Activated CD4-positive, alpha-beta memory T cell treated with anti-CD3 and anti-CD28 coated beads for 36 hours (primary cell): Measurements from ENCODE around the gene FADS2. TPM values are rescaled to one million over a fixed set of nuclear protein-coding genes. Genes with fewer than 3 reads are reported as not detected.

Source experiments
- CTCF ChIA-PET: fragments of 350-600 bp; sonication (Branson Sonifier 250); formaldehyde crosslinking; loops from one replicate; lab custom pipeline; 2021; ENCODE audit warnings: antibody characterized with exemption, inconsistent platforms; lab: Charles Lee
- POLR2A ChIA-PET: fragments of 350-600 bp; sonication (Branson Sonifier 250); formaldehyde crosslinking; loops from one replicate; lab custom pipeline; 2021; ENCODE audit warnings: antibody characterized with exemption; lab: Charles Lee
- DNase-seq: peaks from one replicate; pipeline ENCODE4 v3.0.0-alpha.2; 2020
- H3K27ac Mint-ChIP-seq: one replicate; pipeline ENCODE4 v1.8.0; 2021; ENCODE audit warnings: mixed read lengths
- H3K27me3 Mint-ChIP-seq: one replicate; pipeline ENCODE4 v1.8.0; 2021; ENCODE audit warnings: mixed read lengths
- H3K36me3 Mint-ChIP-seq: one replicate; pipeline ENCODE4 v1.8.0; 2021; ENCODE audit warnings: mixed read lengths
- H3K4me1 Mint-ChIP-seq: one replicate; pipeline ENCODE4 v1.8.0; 2021; ENCODE audit warnings: low read depth, mixed read lengths
- H3K4me3 Mint-ChIP-seq: one replicate; pipeline ENCODE4 v1.8.0; 2021; ENCODE audit warnings: mild to moderate bottlenecking, mixed read lengths
- H3K9me3 Mint-ChIP-seq: one replicate; pipeline ENCODE4 v1.8.0; 2021; ENCODE audit warnings: mixed read lengths
- intact Hi-C: fragments of 100-400 bp; cut with micrococcal nuclease; formaldehyde crosslinking; loops from one replicate; pipeline ENCODE4 v1.15.1; 2023
- total RNA-seq, 2 experiments: library from RNA; stranded (reverse); gene quantifications; one replicate each; pipeline ENCODE4 v1.2.3, GENCODE V29; 2021

FADS2 gene
- total RNA-seq, 2 experiments from 2014 or later = 58.2 to 60.8 TPM

DNA sequence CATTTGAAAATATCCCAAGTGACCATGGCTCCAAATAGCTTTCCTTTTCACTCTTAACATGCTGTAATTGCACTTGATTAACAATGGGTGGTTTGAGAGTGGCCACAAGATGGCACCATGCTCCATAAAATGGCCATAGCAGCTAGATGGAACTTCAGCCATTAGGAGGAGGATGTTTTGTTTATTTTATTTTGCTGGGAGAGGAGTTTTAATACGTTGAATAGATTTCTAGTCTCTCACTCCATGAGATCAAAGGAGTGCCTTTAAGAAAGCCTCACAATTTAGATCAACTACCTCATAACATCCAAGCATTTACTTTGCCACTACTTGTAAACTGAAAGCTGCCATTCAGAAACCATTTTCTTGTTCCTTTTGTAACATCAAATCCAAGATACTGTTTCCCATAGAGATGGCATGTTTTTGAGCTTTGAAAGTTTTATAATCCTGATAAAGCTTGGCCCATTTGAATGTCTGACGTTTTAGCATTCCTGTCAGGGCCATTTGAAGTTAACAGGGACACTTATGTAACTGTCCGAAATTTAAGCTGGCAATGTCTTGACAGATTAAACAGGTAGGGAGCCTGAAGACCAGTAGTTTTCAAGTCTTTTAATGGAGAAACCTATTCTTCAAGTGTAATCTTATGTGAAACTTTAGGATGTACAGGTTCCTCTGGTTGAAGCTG lies 30.7 kb upstream of the FADS2 start:
- Mint-ChIP-seq H3K9me3 (no peaks in the 10 kb centered on the region), H3K27me3 (no peaks in the 10 kb centered on the region), H3K4me1 (peaks cover 29% of the 10 kb centered on the region), H3K27ac (no peak overlapping the region), H3K4me3 (no peak overlapping the region), H3K36me3 (peaks cover 55% of the 10 kb centered on the region)
- ChIA-PET POLR2A (interaction anchor here (0.8 to 1.7 kb wide), 5 partner anchors 8 to 32 kb away, joined by 3 to 5 read pairs (median 3); partner anchors contain the start of gene FADS1), CTCF (interaction anchor here (0.6 to 5.5 kb wide), 38 partner anchors 9 to 542 kb away, joined by 3 to 82 read pairs (median 4); partner anchors contain the start of genes FADS1, FADS2 and FADS3)
- DNase-seq = peak; percentile 77
- intact Hi-C loops = loop anchor here (1.0 to 2.0 kb wide), 3 partner anchors 101 to 311 kb away; no protein-coding TSS in a partner anchor

GRCh38 chr11:61799665-61800284 lies 28.3 kb upstream of the FADS2 start:
- ChIA-PET POLR2A (interaction anchor here (1.1 kb wide), 1 partner anchor 15 kb away, joined by 3 read pairs; no protein-coding TSS in a partner anchor), CTCF (interaction anchor here (1.2 to 5.5 kb wide), 5 partner anchors 14 to 308 kb away, joined by 3 to 82 read pairs (median 50); partner anchors contain the start of gene FADS1)
- Mint-ChIP-seq H3K9me3 (no peaks in the 10 kb centered on the region), H3K36me3 (peaks cover 56% of the 10 kb centered on the region), H3K4me1 (peaks cover 19% of the 10 kb centered on the region), H3K27ac (no peak overlapping the region), H3K27me3 (no peaks in the 10 kb centered on the region), H3K4me3 (no peak overlapping the region)
- no peak for DNase-seq
- intact Hi-C loops = no loop called here

DNA sequence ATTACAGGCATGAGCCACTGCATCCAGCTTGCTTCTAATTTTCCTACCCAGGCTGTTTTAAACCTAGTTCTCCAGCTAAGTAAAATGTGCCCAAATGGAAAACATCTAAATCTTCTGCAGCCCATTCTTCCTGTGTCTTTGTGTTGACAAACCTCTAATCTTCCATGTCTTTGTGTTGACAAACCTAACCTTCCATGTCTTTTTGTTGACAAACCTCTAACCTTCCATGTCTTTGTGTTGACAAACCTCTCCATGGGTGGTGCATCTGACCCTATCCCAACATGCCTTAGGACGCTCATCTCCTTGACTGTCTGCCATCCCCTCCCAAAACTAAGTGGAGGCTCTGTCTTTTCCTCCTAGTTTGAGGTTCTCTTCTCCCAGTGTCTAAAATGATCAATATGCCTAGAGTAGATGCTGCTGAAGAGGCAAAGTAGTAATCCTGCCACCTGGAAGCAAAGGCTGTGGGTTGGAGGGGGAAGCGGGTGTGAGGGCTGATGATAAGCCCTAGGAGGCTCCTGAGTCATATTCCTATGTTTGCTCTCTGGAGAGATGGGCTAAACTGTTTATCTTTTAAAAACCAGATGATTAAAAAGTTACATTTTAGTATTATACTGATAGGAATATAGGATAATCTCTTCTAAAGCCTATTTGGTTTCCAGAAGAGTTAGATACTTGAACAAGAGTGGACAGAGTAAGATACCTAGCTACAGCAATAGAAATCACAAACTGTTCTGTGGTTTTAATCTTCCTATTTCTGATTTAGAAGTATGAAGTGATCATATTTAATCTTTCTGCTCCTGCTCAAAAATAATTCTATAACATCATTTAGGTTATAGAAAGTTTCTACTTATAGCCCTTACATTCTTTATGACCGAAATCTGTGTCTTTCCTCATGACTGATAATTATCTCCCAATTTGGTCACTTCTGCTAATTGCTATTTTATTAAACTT lies 27.5 kb upstream of the FADS2 start:
- H3K4me3 Mint-ChIP-seq = no peak overlapping the region
- CTCF ChIA-PET = interaction anchor here (1.2 to 5.5 kb wide), 5 partner anchors 13 to 307 kb away, joined by 3 to 82 read pairs (median 50); partner anchors contain the start of gene FADS1
- H3K4me1 Mint-ChIP-seq = peaks cover 13% of the 10 kb centered on the region
- no peaks in the 10 kb centered on the region for H3K9me3 Mint-ChIP-seq
- H3K27ac Mint-ChIP-seq = no peak overlapping the region
- POLR2A ChIA-PET = interaction anchor here (1.1 to 2.9 kb wide), 2 partner anchors 8 to 14 kb away, joined by 3 to 9 read pairs; partner anchors contain the start of genes FEN1 and TMEM258
- peaks cover 48% of the 10 kb centered on the region for H3K36me3 Mint-ChIP-seq
- DNase-seq = no peak
- intact Hi-C loops = no loop called here
- no peaks in the 10 kb centered on the region for H3K27me3 Mint-ChIP-seq

GRCh38 chr11:61802605-61803004 lies 25.5 kb upstream of the FADS2 start:
- ChIA-PET CTCF (interaction anchor here (1.1 kb wide), 1 partner anchor 27 kb away, joined by 3 read pairs; no protein-coding TSS in a partner anchor), POLR2A (interaction anchor here (2.9 kb wide), 1 partner anchor 10 kb away, joined by 9 read pairs; the partner anchor contains the start of genes FEN1 and TMEM258)
- Mint-ChIP-seq H3K27ac (no peak overlapping the region), H3K9me3 (no peaks in the 10 kb centered on the region), H3K36me3 (peaks cover 34% of the 10 kb centered on the region), H3K27me3 (no peaks in the 10 kb centered on the region), H3K4me3 (no peak overlapping the region), H3K4me1 (peaks cover 2% of the 10 kb centered on the region)
- no peak for DNase-seq
- intact Hi-C loops = no loop called here

DNA sequence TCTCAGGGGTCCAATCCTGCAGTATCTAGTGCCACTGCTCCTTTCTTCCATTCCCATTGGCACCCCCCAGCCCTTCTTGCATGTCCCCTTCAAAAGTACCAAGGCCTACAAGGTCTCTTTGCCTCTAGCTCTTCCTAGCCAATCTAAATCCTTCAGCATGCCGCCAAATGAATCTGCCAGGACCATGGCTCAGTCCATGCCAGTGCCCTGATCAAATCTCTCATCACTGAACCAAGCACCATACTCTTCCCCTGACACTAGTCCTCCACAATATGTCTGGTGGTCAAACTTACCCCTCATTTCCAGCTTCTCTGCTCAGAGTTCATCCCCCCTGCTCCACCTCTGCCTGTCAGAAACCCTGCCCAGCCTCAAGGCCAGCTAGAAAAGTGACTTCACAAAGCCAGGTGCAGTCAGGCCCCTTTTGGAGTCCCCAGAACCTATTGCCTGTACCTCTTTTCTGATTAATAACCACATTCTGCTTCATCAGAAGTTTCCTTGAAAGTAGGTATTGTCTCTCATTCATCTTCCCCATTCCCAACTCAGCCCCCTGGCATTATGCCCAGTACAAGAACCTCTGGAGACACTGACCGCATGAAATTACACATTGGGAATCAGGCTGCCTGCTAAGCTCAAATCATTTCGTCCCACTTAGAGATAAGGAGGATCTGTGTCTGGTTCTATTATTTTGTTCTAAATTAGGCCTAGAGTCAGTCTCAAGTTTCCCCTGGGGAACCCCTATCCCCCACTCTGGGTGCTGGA lies 24.0 kb upstream of the FADS2 start:
- POLR2A ChIA-PET = interaction anchor here (0.9 to 1.5 kb wide), 2 partner anchors 12 to 35 kb away, joined by 3 to 6 read pairs; no protein-coding TSS in a partner anchor
- H3K4me1 Mint-ChIP-seq = no peaks in the 10 kb centered on the region
- H3K4me3 Mint-ChIP-seq = no peak overlapping the region
- no peaks in the 10 kb centered on the region for H3K9me3 Mint-ChIP-seq
- no peak overlapping the region for H3K27ac Mint-ChIP-seq
- DNase-seq = no peak
- H3K36me3 Mint-ChIP-seq = peaks cover 31% of the 10 kb centered on the region
- H3K27me3 Mint-ChIP-seq = no peaks in the 10 kb centered on the region
- CTCF ChIA-PET = no interaction called here
- intact Hi-C loops = no loop called here

DNA sequence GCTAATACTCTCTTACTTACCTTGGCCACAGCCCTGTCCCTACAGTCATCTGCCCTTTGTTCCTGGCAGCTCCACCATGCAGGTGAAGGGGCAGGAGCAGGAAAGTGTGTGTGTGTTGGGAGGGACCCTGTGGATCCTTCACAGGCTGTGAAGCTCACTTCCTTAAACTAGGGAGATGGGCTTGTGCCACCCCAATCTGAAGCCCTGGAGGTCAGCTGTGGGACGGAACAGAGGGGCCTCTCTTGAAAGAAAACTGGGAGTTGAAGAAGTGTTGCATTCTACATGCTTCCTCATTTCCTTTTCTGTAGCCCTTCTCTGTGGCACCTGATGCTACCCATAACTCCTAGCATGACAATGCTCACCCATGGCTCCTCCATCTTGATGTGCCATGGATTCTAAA lies 23.0 kb upstream of the FADS2 start:
- intact Hi-C loops = no loop called here
- Mint-ChIP-seq H3K4me1 (no peaks in the 10 kb centered on the region), H3K27me3 (no peaks in the 10 kb centered on the region), H3K36me3 (peaks cover 31% of the 10 kb centered on the region), H3K27ac (no peak overlapping the region), H3K4me3 (no peak overlapping the region), H3K9me3 (no peaks in the 10 kb centered on the region)
- ChIA-PET POLR2A (interaction anchor here (0.6 to 1.2 kb wide), 2 partner anchors 8 to 44 kb away, joined by 3 read pairs; no protein-coding TSS in a partner anchor), CTCF (interaction anchor here (1.4 to 3.2 kb wide), 3 partner anchors 8 to 303 kb away, joined by 3 to 20 read pairs (median 5); no protein-coding TSS in a partner anchor)
- DNase-seq = no peak

DNA sequence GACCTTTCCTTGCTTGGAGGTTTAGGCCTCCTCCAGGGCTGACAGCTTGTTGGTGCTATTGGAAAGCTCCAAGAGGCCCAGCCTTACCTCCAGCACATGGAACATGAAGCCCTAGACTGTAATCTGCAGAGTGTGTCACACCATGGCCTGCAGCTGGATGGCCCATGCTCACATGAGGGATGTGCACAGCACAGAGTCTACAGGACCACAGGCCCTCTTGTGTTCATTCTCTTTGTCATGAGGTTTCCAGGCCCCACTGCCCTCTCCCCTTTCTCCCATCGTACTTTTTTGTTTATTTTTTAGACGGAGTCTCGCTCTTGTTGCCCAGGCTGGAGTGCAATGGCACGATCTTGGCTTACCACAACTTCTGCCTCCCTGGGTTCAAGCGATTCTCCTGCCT lies 21.3 kb upstream of the FADS2 start:
- Mint-ChIP-seq H3K27ac (no peak overlapping the region), H3K4me3 (no peak overlapping the region), H3K4me1 (no peaks in the 10 kb centered on the region), H3K27me3 (no peaks in the 10 kb centered on the region), H3K36me3 (peaks cover 28% of the 10 kb centered on the region), H3K9me3 (no peaks in the 10 kb centered on the region)
- CTCF ChIA-PET = interaction anchor here (0.9 to 3.2 kb wide), 4 partner anchors 10 to 301 kb away, joined by 4 to 20 read pairs (median 4); partner anchors contain the start of gene FADS1
- DNase-seq = no peak
- POLR2A ChIA-PET = no interaction called here
- intact Hi-C loops = no loop called here

DNA sequence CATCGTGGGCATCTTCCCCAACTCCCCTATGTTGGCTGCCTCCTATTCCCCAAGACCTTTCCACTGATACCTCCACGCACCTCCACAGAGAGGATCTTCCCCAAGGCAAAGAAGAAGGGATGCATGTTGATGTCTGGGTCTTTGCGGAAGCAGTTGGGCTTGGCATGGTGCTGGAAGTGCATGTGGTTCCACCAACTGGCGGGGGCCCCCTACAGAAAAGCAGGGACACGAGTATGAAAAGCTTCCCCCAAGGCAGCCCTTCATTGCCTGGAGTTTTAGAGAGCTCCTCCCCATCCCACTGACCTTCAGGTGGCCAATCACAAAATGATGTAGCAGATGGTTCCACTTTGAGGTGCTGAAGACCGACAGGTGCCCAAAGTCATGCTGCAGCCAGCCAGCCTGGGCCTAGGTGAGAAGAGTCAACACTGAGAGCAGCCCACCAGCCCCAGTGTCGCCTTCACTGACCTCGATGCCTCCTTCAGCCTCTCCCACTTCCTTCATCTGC lies 17.4 kb upstream of the FADS2 start:
- H3K4me1 Mint-ChIP-seq = peaks cover 3% of the 10 kb centered on the region
- no peak overlapping the region for H3K27ac Mint-ChIP-seq
- POLR2A ChIA-PET = no interaction called here
- peaks cover 35% of the 10 kb centered on the region for H3K36me3 Mint-ChIP-seq
- no peak for DNase-seq
- no peak overlapping the region for H3K4me3 Mint-ChIP-seq
- CTCF ChIA-PET = interaction anchor here (9.1 kb wide), 1 partner anchor 13 kb away, joined by 82 read pairs; no protein-coding TSS in a partner anchor
- H3K9me3 Mint-ChIP-seq = no peaks in the 10 kb centered on the region
- peaks cover 9% of the 10 kb centered on the region for H3K27me3 Mint-ChIP-seq
- intact Hi-C loops = no loop called here

GRCh38 chr11:61811831-61812230 lies 16.3 kb upstream of the FADS2 start:
- Mint-ChIP-seq H3K9me3 (no peaks in the 10 kb centered on the region), H3K4me3 (no peak overlapping the region), H3K27me3 (peaks cover 9% of the 10 kb centered on the region), H3K36me3 (peaks cover 38% of the 10 kb centered on the region), H3K4me1 (peaks cover 5% of the 10 kb centered on the region), H3K27ac (no peak overlapping the region)
- DNase-seq = no peak
- intact Hi-C loops = no loop called here
- ChIA-PET CTCF (interaction anchor here (9.1 kb wide), 1 partner anchor 14 kb away, joined by 82 read pairs; no protein-coding TSS in a partner anchor), POLR2A (interaction anchor here (4.2 kb wide), 1 partner anchor 20 kb away, joined by 26 read pairs; the partner anchor contains the start of genes FEN1 and TMEM258)

DNA sequence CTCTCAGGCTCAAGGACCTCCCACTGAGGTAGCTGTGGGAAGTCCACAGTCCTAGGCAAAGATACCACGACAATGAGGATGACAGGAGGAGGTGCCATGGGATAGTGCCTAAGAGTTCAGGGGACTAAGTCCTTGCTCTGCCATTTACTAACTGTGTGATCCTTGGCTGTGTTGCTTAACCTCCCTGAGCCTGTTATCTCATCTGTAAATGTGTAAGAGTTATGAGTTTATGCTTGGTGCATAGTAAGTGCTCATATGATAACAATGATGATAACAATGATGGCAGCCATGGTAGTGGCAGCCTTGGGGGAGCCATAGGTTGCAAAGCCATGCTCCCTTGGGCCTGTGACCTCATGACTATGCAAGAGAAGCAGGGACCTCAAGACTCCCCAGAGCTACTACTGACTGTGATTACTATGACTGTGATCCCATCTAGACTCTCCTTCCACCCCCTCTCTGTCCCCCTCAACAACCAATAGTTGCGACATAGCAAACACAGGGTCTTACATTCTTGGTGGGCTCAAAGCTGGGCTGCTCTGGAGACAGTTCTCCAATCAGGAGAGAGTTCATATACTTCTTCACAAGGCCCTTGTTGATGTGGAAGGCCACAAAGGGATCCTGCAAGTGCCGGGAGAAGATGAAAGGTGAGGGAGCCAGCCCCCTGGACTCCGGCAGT lies 15.2 kb upstream of the FADS2 start:
- ChIA-PET CTCF (interaction anchor here (9.1 kb wide), 1 partner anchor 15 kb away, joined by 82 read pairs; no protein-coding TSS in a partner anchor), POLR2A (interaction anchor here (0.6 to 4.2 kb wide), 2 partner anchors 21 to 58 kb away, joined by 3 to 26 read pairs; partner anchors contain the start of genes FEN1 and TMEM258)
- Mint-ChIP-seq H3K27me3 (peaks cover 10% of the 10 kb centered on the region), H3K4me1 (peaks cover 10% of the 10 kb centered on the region), H3K27ac (no peak overlapping the region), H3K36me3 (peaks cover 35% of the 10 kb centered on the region), H3K4me3 (no peak overlapping the region), H3K9me3 (no peaks in the 10 kb centered on the region)
- intact Hi-C loops = no loop called here
- DNase-seq = no peak
